ENCODE measurements around the gene C11orf21.

GRCh38 chr11:2310073-2310785, 8.5 kb upstream of the C11orf21 start:
- TF ChIP-seq CTCF (IDR thresholded peaks at IDR 0.05; ENCODE audit: low read depth, low read length, poor library complexity, severe bottlenecking) = no peak
- no peak for TF ChIP-seq EZH2phosphoT487 (IDR thresholded peaks at IDR 0.05; ENCODE audit: borderline replicate concordance, low read length)
